Fibroblast of skin of left quadriceps (primary cell): ENCODE measurements around the gene C10orf95.
"Not testable (repeated sequence)": the region's sequence is repeated elsewhere in the genome, so short reads cannot be mapped to it uniquely, and the experiment has no call there.

Experiments used
- DNase-seq, 2 experiments: peaks; one replicate each; pipeline ENCODE4 v3.0.0-alpha.2; 2013; ENCODE audit warnings: low read depth in 2 of 2

The C10orf95 gene, protein sequence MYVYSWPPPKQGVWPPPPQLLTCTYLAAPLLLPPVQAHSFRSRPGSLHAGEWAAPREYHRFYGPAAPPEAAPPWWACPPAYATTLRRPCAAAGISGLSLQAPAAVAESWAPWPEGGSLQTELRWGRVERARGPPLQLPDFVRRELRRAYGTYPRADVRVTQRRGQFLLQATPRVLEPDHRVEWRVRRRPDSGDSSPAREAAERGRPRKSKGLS

DNA sequence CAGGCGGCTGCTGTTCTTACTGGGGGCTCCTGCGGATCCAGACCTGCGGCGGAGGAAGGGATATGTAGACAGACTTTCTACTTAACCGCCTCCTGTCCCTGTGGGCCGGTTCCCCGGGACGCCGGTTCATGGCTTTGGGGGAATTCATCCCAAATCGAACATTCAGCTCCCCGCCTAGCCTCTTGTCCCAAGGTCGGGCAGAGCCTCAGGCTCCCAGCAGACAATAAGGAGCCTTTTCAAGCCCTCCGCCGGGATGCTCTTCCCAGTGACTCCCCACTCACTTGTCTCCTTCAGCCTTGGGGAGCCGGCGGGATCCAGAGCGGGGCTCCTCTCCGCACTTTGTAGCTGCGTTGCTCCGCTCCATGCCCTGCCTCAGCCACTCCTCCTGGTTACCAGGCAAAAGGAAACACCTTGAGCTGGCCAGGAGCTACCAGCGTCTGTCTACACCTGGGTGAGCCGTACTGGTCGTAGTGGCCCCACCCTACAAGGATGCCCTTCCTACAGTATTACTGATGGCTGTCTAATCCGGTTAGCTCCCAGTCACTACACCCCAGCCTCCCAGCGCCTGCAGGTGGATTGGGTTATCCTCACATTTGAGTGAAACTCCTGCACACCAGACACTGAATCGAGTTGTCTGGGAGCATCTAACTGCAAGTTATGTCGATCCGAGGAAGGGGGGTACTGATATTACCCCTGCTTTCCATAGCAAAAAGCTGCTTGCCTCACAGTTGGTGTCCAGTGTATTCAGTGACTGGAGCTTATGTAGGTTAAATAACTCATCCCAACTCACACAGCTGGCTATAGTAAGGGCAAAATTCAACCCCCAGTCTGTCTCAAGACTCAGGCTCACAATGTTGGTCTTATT, at the start of gene C10orf95:
Gene C10orf95 (minus strand): TSS at position 439 of the 865 bp plus-strand sequence. CDS start 450 bp downstream, outside the sequence.
- no peak for DNase-seq

DNA sequence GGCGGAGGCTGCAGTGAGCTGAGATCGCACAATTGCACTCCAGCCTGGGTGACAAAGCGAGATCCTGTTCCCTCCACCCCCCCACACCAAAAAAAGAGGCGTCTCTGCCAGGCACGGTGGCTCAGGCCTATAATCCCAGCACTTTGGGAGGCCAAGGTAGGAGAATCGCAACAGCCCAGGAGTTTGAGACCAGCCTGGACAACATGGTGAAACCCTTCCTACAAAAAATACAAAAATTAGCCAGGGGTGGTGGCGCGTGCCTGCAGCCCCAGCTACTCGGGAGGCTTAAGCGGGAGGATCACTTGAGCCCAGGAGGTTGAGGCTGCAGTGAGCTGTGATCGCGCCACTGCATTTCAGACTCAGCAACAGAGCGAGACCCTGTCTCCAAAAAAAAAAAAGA, 49.3 kb upstream of the C10orf95 start:
- DNase-seq, result not testable (repeated sequence)

DNA sequence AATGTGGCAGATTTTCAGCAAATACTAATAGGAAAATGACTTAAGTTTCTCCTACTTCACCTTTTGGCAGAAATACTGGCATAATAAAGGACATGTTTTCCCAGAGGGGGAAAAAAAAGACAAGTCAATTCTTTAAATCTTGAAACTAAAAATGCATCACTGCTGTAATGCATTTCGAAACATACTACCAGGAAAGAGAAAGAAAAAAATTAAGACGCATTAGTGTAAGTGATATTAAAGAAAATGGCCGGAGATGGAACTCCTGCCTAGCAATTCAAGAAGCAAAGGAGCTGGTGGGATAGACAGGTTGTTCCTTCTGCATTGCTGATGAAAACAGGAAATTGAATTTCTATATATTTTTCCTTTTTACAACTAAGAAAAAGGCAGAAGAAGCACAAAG, 48.0 kb upstream of the C10orf95 start:
- DNase-seq, result no peak

DNA sequence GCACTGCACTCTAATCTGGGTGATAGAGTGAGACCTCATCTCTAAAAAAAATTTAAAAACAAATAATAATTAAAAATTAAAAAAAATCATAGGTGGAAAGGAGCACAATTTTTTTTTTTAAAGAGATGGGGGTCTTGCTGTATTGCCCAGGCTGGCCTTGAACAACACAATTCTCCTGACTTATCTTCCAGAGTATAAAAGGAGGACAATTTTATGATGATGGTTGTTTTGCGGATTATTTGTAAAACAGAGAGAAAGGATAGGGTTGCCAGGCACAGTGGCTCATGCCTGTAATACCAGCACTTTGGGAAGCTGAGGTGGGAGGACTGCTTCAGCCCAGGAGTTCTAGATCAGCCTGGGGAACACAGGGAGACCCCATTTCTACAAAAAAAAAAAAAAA, 46.2 kb upstream of the C10orf95 start:
- DNase-seq, result no peak

DNA sequence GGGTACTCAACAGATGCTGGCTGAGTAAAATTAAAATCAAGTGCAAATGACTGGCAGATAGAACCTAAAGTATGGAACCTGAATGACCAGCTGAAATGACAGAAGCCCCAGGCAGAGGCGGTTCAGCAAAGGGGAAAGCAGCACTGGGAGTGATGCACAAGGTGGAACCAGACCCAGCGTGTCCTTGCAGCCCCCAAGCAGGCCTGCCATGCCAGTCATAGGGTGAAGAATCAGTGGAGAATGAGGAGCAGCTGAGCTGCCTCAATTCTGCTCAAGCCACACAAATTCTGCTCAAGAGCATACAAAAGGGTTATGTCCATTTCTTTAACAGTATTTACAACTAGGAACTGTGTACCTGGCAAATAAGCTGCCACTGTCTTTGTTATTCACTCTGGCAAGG, 42.4 kb upstream of the C10orf95 start:
- DNase-seq, result no peak

DNA sequence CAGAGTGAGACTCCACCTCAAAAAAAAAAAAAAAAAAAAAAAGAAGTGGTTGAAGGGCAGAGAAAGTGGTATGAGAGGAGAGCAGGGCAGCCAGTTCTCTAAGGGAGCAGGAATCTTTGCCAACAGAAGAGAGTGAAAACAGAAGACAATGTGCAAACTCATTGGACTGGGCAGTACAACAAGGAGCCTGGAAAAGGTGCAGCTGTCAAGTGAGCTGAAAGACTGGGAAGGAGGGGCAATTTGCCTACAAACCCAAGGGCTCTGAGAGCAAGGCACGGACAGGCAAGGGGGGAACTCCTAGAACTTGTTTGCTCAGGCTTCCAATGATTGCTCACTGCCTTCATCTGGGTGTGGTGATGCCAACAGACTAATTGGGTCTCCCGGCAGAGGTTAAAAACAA, 41.6 kb upstream of the C10orf95 start:
- DNase-seq, result no peak

DNA sequence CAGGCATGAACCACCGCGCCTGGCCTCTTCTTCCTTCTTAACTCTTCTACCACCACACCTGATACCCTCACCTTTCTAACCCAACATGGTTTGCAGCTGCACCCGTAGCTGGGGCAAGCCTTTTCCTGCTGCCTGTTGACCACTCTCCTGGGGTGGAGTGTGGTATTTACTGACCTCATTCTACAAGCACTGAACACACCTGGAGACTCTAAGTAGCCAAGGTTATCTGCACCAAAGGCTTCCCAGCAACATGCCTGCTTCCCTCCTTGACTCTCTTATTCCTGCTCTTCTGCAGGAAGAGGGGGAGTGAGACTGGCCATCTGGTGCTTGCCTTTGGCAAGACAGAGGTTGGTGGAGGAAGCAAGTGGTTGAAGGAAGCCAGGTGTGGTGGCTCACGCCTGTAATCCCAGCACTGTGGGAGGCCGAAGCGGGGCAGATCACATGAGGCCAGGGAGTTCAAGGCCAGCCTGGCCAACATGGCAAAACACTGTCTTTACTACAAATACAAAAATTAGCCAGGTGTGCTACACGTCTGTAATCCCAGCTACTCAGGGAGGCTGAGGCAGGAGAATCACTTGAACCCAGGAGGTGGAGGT, 41.1 kb upstream of the C10orf95 start:
- no peak for DNase-seq

DNA sequence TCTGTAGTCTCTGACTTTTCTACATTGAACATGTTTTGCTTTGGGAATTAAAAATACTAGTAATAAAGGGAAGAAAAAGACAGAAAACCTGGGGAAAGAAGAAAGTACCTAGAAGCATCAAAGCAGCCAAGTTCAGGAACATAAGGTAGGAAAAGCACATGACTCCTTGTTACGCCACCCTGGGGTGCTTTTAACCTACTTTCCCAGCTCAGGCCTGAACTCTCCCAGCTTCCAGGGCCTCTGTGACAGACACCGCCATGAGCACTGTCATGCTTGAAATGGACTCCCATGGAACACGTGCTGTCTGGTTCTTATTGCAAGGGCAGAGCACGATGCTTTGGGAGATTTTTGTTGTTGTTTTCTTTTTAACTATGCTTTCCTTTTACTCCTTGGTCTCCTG, 39.8 kb upstream of the C10orf95 start:
- DNase-seq, result no peak

DNA sequence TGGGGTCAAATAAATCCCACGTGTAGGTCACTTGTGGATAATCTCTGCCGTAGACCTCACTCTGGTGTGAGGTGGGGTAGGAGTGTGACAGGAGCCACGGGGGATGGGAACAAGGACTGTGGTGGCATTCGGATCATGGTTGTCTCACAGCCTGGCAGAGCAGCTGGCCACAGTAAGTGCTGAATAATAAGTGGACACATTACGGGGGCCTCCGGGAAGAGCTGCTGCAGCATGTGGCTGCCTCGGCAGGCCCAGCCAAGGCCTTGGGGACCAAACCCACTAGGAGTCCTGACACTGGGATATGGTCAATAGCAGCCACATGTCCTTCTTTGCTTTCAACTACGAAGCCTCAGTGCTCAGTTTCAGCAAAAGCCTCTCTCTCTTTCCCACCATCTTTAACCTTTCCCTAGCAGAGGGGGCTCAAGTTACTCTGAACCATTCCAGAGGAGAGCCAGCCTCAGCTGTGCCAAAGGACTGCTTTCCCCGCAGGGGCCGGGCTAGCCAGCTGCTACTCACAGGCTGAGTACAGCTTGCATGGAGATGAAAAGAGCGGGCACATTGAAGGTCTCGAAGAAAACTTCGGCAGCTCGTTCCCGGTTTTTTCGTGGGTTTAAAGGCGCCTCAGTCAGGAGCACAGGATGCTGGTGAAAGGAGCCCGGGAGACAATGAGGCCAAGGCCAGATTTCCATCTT, 33.9 kb upstream of the C10orf95 start:
- DNase-seq, result no peak

DNA sequence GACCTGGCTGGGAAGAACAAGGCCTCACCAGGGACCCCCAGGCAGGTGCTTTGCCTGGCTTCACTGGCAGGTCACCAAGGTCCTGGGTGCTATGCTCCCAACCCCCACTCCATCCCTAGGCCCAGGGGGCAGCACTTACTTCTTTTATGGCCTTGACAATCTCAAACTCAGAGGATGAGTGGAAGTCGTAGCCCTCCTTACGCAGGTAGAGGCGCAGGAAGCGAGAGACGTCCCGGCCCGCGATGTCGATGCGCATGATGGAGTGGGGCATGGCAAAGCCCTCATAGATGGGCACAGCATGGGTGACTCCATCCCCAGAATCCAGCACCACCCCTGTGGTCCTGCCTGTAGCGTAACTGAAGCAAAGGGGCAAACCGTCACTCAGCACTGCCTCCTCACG, 32.7 kb upstream of the C10orf95 start:
- no peak for DNase-seq

DNA sequence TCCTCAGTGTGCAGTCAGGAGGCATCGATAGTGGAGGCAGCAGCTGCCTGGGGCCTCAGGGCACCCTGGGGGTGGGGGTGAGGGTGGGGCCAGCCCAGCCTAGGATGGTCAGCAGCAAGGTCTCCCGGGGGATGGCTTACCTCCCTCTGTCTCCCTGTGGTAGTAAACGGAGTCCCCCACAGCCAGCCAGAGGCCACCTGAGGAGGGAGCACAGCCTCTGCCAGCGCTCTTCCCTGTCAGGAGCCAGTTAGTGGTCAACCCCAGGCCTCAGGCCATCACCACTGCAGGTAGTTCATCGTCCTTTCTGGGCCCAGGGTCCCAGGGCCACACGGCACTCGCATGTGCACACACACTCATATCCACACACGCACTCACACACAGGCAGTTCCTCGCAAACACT, 29.1 kb upstream of the C10orf95 start:
- no peak for DNase-seq

DNA sequence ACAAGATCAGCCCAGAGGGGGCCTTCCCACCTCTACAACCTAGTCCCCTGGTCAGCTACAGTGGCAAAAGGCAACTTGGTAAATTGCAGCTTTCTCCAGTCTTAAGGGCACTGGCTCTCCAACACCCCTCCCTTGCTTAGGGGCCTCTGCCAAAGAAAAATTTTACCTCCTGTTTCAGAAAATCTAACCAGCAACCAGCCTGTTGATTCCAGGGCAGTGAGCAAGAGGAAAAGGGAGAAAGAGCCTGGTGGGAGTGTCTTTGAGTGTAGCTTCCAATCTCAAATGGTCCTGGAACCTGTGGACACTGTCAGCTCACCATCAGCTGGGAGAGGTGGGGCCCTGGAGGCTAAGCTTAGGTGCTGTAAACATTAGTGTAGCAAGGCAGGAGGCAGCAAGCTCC, 28.3 kb upstream of the C10orf95 start:
- no peak for DNase-seq

DNA sequence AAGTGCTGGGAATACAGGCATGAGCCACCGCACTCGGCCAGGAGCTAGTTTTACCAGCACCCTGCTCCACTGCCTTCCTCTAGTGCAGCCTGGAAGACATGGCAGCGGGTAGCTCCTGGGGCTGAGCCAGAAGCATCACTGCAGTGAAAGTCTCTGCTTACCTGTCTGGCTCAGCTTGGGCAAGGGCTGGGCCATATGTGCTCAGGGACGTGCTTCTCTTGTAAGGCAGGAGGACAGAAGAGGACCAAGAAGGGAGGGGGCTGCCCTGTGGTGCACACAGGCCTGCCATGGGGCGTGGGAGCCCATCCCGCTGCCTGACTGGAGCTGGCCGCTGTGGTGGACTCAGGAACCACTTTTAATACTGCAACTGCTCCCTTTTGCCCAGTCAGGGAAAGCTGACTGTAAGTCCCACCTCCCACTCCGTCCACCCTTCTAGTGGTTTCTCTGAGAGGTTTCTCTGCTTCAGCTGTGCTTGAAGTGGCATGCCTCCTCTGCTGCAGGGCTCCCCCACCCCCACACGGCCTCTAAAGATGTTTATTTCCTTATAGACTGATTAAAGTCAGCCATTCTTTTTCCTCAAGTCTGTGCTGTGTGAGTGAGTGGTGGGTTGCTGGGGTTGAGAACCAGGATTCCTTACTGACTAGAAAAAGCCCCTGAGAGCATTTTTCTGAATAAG, 25.3 kb upstream of the C10orf95 start:
- no peak for DNase-seq

DNA sequence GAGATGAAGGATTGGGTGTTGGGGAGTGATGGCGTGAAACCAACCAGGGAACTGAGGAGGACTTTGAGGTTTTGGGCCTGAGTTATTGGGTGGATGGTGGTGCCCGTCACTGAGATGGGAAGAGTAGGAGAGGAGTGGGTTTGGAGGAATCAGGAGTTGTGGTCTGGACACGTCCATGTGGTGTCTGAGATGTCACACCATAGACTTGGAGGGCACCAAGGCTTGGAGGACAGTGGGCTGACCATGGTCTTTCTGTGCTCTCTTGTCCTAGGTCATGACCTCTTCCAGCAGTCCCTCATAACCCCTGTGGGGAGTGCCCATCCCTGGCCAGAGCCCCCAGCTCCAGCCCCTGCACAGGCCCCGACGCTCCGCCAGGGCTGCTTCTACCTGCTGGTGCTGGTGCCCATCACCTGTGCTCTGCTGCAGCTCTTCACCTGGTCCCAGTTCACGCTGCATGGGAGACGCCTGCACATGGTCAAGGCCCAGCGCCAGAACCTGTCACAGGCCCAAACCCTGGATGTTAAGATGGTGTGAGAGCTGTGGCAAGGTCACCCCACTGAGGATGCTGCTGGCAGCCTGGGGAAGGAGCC, 24.2 kb upstream of the C10orf95 start:
- DNase-seq, result no peak

DNA sequence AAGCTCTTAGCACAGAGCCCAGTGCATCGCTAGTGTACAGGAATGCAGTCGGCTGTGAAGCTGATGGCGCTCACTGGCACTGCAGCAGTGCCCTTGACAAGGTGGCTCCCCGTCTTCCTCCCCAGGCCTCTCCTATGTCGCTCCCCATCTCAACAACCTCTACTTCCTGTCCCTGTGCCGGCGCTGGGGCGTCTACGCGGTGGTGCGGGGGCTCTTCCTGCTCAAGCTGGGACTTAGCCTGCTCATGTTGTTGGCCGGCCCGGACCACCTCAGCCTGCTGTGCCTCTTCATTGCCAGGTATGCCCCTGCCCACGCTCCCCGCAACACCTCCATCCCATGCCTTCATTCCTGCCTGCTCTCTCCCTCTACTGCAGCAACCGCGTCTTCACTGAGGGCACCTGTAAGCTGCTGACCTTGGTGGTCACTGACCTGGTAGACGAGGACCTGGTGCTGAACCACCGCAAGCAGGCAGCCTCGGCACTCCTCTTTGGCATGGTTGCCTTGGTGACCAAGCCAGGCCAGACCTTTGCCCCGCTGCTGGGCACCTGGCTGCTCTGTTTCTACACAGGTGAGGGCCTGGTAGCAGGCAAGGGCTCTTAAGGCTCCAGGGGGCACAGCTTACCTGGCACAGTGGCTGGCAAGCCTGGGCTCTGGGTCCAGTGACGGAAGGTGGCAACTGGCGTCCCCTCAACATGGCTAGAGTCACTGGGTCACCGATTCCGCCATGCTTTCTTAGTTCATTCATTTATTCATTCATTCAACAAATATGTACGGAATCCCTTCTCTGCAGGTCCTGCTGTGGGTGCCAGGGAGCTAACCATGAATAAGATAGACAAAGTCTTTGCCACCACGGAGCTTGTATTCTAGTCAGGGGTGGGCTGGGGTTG, 22.3 kb upstream of the C10orf95 start:
- no peak for DNase-seq

DNA sequence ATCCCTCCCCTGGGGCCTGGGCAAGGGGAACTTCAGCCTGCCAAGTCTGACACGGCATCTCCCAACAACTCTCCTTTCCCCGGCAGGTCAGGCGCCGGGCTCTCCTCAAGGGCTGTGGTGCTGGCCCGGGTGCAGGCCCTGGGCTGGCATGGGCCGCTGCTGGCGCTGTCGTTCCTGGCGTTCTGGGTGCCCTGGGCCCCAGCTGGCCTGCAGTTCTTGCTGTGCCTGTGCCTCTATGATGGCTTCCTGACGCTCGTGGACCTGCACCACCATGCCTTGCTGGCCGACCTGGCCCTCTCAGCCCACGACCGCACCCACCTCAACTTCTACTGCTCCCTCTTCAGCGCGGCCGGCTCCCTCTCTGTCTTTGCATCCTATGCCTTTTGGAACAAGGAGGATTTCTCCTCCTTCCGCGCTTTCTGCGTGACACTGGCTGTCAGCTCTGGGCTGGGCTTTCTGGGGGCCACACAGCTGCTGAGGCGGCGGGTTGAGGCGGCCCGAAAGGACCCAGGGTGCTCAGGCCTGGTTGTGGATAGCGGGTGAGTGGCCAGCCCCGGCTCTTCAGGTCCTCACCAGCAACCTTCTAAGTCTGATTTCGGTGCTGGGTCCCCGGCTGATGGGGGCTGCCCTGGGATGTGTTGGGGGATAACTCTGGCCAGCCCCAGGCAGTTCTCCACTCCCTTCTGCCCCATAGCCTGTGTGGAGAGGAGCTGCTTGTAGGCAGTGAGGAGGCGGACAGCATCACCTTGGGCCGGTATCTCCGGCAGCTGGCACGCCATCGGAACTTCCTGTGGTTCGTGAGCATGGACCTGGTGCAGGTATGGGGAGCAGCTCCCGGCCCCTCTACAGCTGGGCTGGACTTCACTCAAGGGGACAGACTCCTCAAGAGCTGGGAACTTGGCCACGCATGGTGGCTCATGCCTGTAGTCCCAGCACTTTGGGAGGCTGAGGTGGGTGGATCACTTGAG, 19.5 kb upstream of the C10orf95 start:
- no peak for DNase-seq

DNA sequence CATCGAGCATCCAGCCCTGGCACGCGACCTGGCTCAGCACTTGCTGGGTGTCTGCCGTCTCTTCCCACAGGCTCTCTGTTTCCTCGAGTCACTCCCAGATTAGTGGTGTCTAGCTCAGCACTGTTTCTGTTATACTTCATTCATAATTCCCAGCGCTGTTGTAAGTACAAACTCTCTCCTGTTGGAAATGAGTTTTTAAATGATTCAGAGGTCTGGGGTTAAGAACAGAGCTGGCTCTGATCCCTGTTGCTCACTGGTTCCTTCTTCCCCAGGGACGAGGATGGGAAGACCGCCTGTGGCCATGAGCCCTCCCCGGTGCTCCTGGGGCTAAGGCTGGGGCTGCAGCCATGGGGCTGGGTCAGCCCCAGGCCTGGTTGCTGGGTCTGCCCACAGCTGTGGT, 17.3 kb upstream of the C10orf95 start:
- no peak for DNase-seq

DNA sequence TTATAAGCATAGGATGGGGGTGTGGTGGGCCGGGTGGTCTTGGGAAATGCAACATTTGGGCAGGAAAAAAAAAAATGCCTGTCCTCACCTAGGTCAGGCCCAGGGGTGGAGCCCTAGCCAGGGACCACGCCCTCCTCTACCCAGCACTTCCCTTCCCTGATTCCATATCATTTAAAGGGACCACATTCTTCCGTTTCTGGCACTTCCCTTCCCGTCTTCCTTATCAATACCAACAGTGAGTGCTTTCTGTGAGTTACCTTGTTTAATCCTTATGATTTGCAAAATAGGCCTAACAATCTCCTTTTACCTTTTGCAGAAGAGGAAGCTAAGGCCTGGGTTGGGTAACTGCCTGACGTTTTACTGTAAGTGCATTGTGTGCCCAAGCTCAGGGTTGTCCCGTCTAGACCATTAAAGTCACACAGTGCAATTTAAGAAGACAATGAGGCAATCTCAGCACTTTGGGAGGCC, 16.7 kb upstream of the C10orf95 start:
- no peak for DNase-seq

DNA sequence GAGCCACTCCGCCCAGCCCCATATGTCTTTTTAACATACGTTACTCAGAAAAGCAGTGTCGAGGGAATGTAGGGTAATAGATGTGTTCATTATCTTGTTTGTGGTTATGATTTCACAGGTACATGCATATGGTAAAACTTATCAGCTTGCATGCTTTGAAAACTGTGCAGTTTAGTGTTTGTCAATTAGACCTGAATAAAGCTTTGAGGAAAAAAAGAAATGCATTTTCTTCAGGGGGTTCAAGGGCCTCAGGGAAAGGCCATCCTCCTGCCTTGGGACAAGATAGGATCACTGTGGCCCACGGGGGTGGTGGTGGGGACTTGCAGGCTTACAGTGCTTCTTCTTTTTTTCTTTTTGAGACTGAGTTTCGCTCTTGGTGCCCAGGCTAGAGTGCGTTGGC, 16.0 kb upstream of the C10orf95 start:
- no peak for DNase-seq
